Right lobe of liver (tissue), 4 donors: Measurements from ENCODE around the gene TMED8.

Experiments used
- POLR2A ChIP-seq: fragments of 450-650 bp; IDR thresholded peaks from one replicate; pipeline ENCODE4 v1.6.1; 2017; ENCODE audit warnings: antibody characterized with exemption, mild to moderate bottlenecking
- TF ChIP-seq, protein P1 (sequence below), 4 donors: fragments of 200-600 bp in 3 of 4; fragments of 450-650 bp in 1 of 4; IDR thresholded peaks; one replicate each; pipeline versions ENCODE4 v1.5.1 to v1.8.0; 2016 to 2022; ENCODE audit warnings: antibody characterized with exemption in 4 of 4, mild to moderate bottlenecking in 2 of 4
- donor health status: DM: no; HTN: no; CAD: no.
- donor health status: DM: no; HTN: no; CAD: no.
- donor health status: DM: no; HTN: yes; CAD: no.

DNA sequence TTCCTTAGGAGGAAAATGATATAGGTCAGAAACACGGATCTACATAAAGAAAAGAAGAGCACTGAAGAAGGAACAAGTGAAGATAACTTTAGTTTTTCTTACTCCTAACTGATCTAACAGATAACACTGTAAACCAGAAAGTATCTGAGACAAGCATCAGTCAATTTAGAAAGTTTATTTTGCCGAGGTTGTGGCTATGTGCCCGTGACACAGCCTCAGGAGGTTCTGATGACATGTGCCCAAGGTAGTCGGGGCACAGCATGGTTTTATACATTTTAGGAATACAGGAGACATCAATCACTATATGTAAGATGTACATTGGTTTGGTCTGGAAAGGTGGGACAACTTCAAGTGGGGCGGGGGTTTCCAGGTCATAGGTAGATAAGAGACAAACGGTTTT lies 23.3 kb upstream of the TMED8 start:
- TF ChIP-seq, protein P1, sequence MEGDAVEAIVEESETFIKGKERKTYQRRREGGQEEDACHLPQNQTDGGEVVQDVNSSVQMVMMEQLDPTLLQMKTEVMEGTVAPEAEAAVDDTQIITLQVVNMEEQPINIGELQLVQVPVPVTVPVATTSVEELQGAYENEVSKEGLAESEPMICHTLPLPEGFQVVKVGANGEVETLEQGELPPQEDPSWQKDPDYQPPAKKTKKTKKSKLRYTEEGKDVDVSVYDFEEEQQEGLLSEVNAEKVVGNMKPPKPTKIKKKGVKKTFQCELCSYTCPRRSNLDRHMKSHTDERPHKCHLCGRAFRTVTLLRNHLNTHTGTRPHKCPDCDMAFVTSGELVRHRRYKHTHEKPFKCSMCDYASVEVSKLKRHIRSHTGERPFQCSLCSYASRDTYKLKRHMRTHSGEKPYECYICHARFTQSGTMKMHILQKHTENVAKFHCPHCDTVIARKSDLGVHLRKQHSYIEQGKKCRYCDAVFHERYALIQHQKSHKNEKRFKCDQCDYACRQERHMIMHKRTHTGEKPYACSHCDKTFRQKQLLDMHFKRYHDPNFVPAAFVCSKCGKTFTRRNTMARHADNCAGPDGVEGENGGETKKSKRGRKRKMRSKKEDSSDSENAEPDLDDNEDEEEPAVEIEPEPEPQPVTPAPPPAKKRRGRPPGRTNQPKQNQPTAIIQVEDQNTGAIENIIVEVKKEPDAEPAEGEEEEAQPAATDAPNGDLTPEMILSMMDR (IDR thresholded peaks at IDR 0.05): no peak
- no peak for TF ChIP-seq POLR2A
